ENCODE measurements around the gene OBSCN. TPM values are rescaled to one million over a fixed set of nuclear protein-coding genes. Genes with fewer than 3 reads are reported as not detected.

OBSCN gene
- total and polyA plus RNA-seq, 4 donors, result 0.54 to 5.6 (median 2.7) TPM

DNA sequence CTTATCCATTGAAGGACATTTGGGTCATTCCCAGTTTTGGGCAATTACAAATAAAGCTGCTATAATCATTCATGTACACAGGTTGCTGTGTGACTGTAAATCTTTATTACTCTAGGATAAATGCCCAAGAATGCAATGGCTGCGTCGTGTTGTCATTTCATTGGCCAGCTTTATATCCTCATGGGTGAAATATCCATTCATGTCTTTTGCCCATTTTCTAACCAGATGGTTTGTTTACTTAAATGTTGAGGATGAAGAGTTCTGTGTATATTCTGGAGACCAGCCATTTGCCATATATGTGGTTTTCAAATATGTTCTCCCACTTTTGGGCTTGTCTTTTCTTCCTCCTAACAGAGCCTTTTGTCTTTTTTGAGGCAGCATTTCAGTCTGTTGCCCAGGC lies 173.5 kb downstream of the OBSCN start:
- H3K4me3 ChIP-seq (ENCODE audit: low read depth in 1 of 3, low read length in 3 of 3), result no peak overlapping the region
- H3K9ac ChIP-seq (ENCODE audit: low read depth in 1 of 2, low read length in 2 of 2), result no peak overlapping the region
- no peak for TF ChIP-seq MAX (IDR thresholded peaks at IDR 0.05)
- no peak for TF ChIP-seq REST (IDR thresholded peaks at IDR 0.05)
- TF ChIP-seq RXRA (IDR thresholded peaks at IDR 0.05), result no peak
- no peak for TF ChIP-seq HNF4G (IDR thresholded peaks at IDR 0.05)
- no peak for TF ChIP-seq SP1 (IDR thresholded peaks at IDR 0.05)
- no peak for TF ChIP-seq YY1 (IDR thresholded peaks at IDR 0.05)
- TF ChIP-seq NR2F2 (IDR thresholded peaks at IDR 0.05), result no peak
- TF ChIP-seq TAF1 (conservative IDR thresholded peaks at IDR 0.05), result no peak
- TF ChIP-seq, protein P1, sequence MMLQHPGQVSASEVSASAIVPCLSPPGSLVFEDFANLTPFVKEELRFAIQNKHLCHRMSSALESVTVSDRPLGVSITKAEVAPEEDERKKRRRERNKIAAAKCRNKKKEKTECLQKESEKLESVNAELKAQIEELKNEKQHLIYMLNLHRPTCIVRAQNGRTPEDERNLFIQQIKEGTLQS (IDR thresholded peaks at IDR 0.05), result no peak
- no peak for TF ChIP-seq GABPA (IDR thresholded peaks at IDR 0.05 in 1 of 2, conservative IDR thresholded peaks at IDR 0.05 in 1 of 2)
- TF ChIP-seq RAD21 (IDR thresholded peaks at IDR 0.05), result no peak
- TF ChIP-seq HNF4A (conservative IDR thresholded peaks at IDR 0.05), result no peak
- no peak overlapping the region for H3K27ac ChIP-seq (ENCODE audit: low read depth in 1 of 2, low read length in 2 of 2)
- no peaks in the 10 kb centered on the region for H3K36me3 ChIP-seq (ENCODE audit: control insufficient read depth in 4 of 4, insufficient read depth in 3 of 4, low read depth in 1 of 4, low read length in 3 of 4)
- DNase-seq (ENCODE audit: low spot score), result no peak
- WGBS, result 93% methylated on average over 2 of the region's 2 CpGs
- H3K4me1 ChIP-seq (ENCODE audit: control insufficient read depth in 4 of 4, insufficient read depth in 4 of 4, low read length in 3 of 4), result peaks cover 0 to 14% (median 6%) of the 10 kb centered on the region in 4 donors
- H3K9me3 ChIP-seq (ENCODE audit: control insufficient read depth in 4 of 4, low read length in 3 of 4), result no peaks in the 10 kb centered on the region
- no peaks in the 10 kb centered on the region for H3K27me3 ChIP-seq (ENCODE audit: control insufficient read depth in 4 of 4, insufficient read depth in 4 of 4, low read length in 3 of 4)

DNA sequence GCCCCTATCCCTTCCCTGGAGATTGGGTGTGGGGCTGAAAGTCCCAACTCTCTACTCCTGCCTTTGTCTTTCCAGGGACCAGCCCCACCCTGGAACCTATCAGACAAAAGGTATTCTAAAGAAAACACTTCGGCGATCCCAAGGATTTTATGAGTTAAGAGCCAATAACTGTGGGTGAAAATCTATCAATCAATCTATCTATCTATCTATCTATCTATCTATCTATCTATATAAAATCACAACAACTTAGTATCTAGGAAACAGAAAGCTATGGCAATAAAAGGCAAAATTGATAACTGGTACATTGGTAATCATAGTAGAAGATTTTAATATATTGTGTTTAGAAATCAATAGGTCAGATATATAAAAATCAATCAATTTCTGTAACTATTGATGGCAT lies 175.9 kb downstream of the OBSCN start:
- Histone ChIP-seq H3K9ac (ENCODE audit: low read depth in 1 of 2, low read length in 2 of 2) (no peak overlapping the region), H3K4me3 (ENCODE audit: low read depth in 1 of 3, low read length in 3 of 3) (no peak overlapping the region), H3K4me1 (ENCODE audit: control insufficient read depth in 4 of 4, insufficient read depth in 4 of 4, low read length in 3 of 4) (peaks cover 0 to 7% (median 3%) of the 10 kb centered on the region in 4 donors), H3K9me3 (ENCODE audit: control insufficient read depth in 4 of 4, low read length in 3 of 4) (no peaks in the 10 kb centered on the region), H3K27ac (ENCODE audit: low read depth in 1 of 2, low read length in 2 of 2) (no peak overlapping the region), H3K27me3 (ENCODE audit: control insufficient read depth in 4 of 4, insufficient read depth in 4 of 4, low read length in 3 of 4) (no peaks in the 10 kb centered on the region), H3K36me3 (ENCODE audit: control insufficient read depth in 4 of 4, insufficient read depth in 3 of 4, low read depth in 1 of 4, low read length in 3 of 4) (no peaks in the 10 kb centered on the region)
- WGBS, result 81% methylated on average over 2 of the region's 2 CpGs
- no peak for DNase-seq (ENCODE audit: low spot score)
- TF ChIP-seq NR2F2 (IDR thresholded peaks at IDR 0.05) (no peak), REST (IDR thresholded peaks at IDR 0.05) (no peak), YY1 (IDR thresholded peaks at IDR 0.05) (no peak), EGR1 (IDR thresholded peaks at IDR 0.05; ENCODE audit: low read depth in 2 of 2) (no peak), GABPA (IDR thresholded peaks at IDR 0.05 in 1 of 2, conservative IDR thresholded peaks at IDR 0.05 in 1 of 2) (no peak), FOXA1 (IDR thresholded peaks at IDR 0.05) (no peak), HNF4A (conservative IDR thresholded peaks at IDR 0.05) (no peak), MAX (IDR thresholded peaks at IDR 0.05) (no peak), SP1 (IDR thresholded peaks at IDR 0.05) (no peak), TAF1 (conservative IDR thresholded peaks at IDR 0.05) (no peak), JUND (IDR thresholded peaks at IDR 0.05) (no peak), HNF4G (IDR thresholded peaks at IDR 0.05) (no peak), ZBTB33 (IDR thresholded peaks at IDR 0.05) (no peak)
